Measurements from ENCODE around the gene ZSCAN31.
A peak's percentile ranks its signal among the peaks of the same experiment; 100 is the strongest.
"Not testable (repeated sequence)": the region's sequence is repeated elsewhere in the genome, so short reads cannot be mapped to it uniquely, and the experiment has no call there.

Gene ZSCAN31

GRCh38 chr6:28369463-28369862 is 33.5 kb upstream of the ZSCAN31 start:
- no peaks in the 10 kb centered on the region for H3K27me3 ChIP-seq (replicated peaks; ENCODE audit: control insufficient read depth, insufficient read depth, low read length)
- no peak for TF ChIP-seq CTCF (IDR thresholded peaks at IDR 0.05; ENCODE audit: insufficient read depth, low read length, poor library complexity, severe bottlenecking)
- peaks cover 2% of the 10 kb centered on the region for H3K36me3 ChIP-seq (ENCODE audit: control insufficient read depth, insufficient read depth, low read length)
- no peak overlapping the region for H3K4me3 ChIP-seq (replicated peaks; ENCODE audit: low read depth, low read length)
- DNase-seq (ENCODE audit: extremely low read depth, insufficient read length): no peak

DNA sequence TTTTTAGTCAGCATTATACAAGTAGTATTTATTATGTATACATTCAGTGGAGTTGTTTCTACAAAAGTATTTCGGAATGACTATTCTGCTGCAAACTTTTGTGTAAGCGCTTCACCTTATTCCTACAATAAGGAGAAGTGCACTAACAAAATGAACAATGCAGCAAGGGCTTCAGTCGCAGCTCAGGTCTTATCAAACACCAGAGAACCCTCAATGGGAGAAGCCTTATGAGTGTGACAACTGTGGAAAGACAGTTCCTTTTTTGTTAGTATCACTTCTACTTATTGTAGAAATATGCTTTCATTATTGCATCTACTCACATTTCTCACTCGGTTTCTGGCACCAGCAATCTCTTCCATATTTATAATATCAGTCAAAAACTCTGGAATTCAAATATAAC is 32.6 kb upstream of the ZSCAN31 start:
- no peak for TF ChIP-seq CTCF (IDR thresholded peaks at IDR 0.05; ENCODE audit: insufficient read depth, low read length, poor library complexity, severe bottlenecking)
- DNase-seq (ENCODE audit: extremely low read depth, insufficient read length): peak; percentile 41
- peaks cover 5% of the 10 kb centered on the region for H3K36me3 ChIP-seq (ENCODE audit: control insufficient read depth, insufficient read depth, low read length)
- no peak overlapping the region for H3K4me3 ChIP-seq (replicated peaks; ENCODE audit: low read depth, low read length)
- H3K27me3 ChIP-seq (replicated peaks; ENCODE audit: control insufficient read depth, insufficient read depth, low read length): no peaks in the 10 kb centered on the region

GRCh38 chr6:28365590-28365989 is 29.6 kb upstream of the ZSCAN31 start:
- not testable (repeated sequence) for H3K36me3 ChIP-seq (ENCODE audit: control insufficient read depth, insufficient read depth, low read length); H3K4me3 ChIP-seq (replicated peaks; ENCODE audit: low read depth, low read length); DNase-seq (ENCODE audit: extremely low read depth, insufficient read length); H3K27me3 ChIP-seq (replicated peaks; ENCODE audit: control insufficient read depth, insufficient read depth, low read length)

DNA sequence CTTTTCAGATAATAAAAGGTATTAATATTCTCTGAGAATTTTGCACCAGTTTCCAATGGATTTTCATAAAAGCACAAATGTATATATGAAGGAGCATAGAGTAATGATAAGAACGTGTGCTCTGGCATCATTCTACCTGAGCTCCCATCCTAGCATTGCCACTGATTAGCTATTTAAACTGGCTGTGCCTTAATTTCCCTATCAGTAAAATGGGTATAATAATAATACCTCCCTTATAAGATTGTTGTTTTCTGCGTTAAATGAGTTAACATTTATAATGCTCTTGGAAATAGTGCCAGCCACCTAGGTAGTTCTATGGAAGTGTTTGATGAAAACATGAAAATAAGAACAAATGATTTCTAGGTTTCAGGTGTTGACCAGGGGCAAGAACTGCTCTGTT is 25.0 kb upstream of the ZSCAN31 start:
- H3K27me3 ChIP-seq (replicated peaks; ENCODE audit: control insufficient read depth, insufficient read depth, low read length): no peaks in the 10 kb centered on the region
- no peak for DNase-seq (ENCODE audit: extremely low read depth, insufficient read length)
- TF ChIP-seq CTCF (IDR thresholded peaks at IDR 0.05; ENCODE audit: insufficient read depth, low read length, poor library complexity, severe bottlenecking): no peak
- peaks cover 5% of the 10 kb centered on the region for H3K36me3 ChIP-seq (ENCODE audit: control insufficient read depth, insufficient read depth, low read length)
- H3K4me3 ChIP-seq (replicated peaks; ENCODE audit: low read depth, low read length): no peak overlapping the region

GRCh38 chr6:28359562-28359961 is 23.6 kb upstream of the ZSCAN31 start:
- not testable (repeated sequence) for H3K36me3 ChIP-seq (ENCODE audit: control insufficient read depth, insufficient read depth, low read length)

DNA sequence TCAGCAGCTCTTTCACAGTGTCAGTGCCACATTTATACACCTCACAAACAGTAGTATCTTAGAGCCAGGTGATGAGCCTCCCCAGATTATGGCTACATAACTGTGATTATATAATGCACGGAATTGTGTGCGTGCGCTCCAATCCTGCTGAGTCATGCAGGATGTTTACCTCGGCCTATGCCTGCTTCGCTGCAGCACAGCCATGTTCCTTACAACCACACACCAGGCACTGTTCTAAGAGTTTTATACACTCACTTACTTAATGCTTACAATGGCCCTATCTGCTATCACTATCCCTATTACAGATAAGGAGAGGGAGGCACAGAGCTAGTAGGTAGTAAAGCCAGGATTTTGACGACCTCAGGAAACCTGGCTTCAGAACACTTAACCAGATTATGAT is 21.1 kb upstream of the ZSCAN31 start:
- TF ChIP-seq CTCF (IDR thresholded peaks at IDR 0.05; ENCODE audit: insufficient read depth, low read length, poor library complexity, severe bottlenecking): no peak
- DNase-seq (ENCODE audit: extremely low read depth, insufficient read length): no peak
- H3K36me3 ChIP-seq (ENCODE audit: control insufficient read depth, insufficient read depth, low read length): no peaks in the 10 kb centered on the region
- no peaks in the 10 kb centered on the region for H3K27me3 ChIP-seq (replicated peaks; ENCODE audit: control insufficient read depth, insufficient read depth, low read length)
- H3K4me3 ChIP-seq (replicated peaks; ENCODE audit: low read depth, low read length): no peak overlapping the region

More at GRCh38 chr6:28359562-28359961, 23.6 kb upstream of the ZSCAN31 start:
- not testable (repeated sequence) for DNase-seq (ENCODE audit: extremely low read depth, insufficient read length); H3K27me3 ChIP-seq (replicated peaks; ENCODE audit: control insufficient read depth, insufficient read depth, low read length); H3K4me3 ChIP-seq (replicated peaks; ENCODE audit: low read depth, low read length)

- H3K36me3 ChIP-seq (ENCODE audit: control insufficient read depth, insufficient read depth, low read length): no peaks in the 10 kb centered on the region
- no peak overlapping the region for H3K4me3 ChIP-seq (replicated peaks; ENCODE audit: low read depth, low read length)
- TF ChIP-seq CTCF (IDR thresholded peaks at IDR 0.05; ENCODE audit: insufficient read depth, low read length, poor library complexity, severe bottlenecking): no peak
- no peaks in the 10 kb centered on the region for H3K27me3 ChIP-seq (replicated peaks; ENCODE audit: control insufficient read depth, insufficient read depth, low read length)
- no peak for DNase-seq (ENCODE audit: extremely low read depth, insufficient read length)
These were observed 20.7 kb upstream of the ZSCAN31 start for GRCh38 chr6:28356666-28357020.

Measured in GM06990 (cell line).